BLaER1 treated with 17β-estradiol and CSF1 and Interleukin-3, amounts not matched to agents 10 nM and 100 nM (cell line): Measurements from ENCODE around the gene ARCN1.

Experiments used
- H3K27ac ChIP-seq, 11 experiments: shearing (Covaris generic); formaldehyde crosslinking; 2 replicates each; pipeline ENCODE4 v1.8.1; 2022
- H3K27me3 ChIP-seq, 11 experiments: shearing (Covaris generic); formaldehyde crosslinking; 2 replicates each; pipeline ENCODE4 v1.8.1; 2022
- H3K36me3 ChIP-seq, 11 experiments: shearing (Covaris generic); formaldehyde crosslinking; 2 replicates each; pipeline ENCODE4 v1.8.1; 2022
- H3K4me1 ChIP-seq, 10 experiments: shearing (Covaris generic); formaldehyde crosslinking; 2 replicates each; pipeline ENCODE4 v1.8.1; 2022
- H3K4me2 ChIP-seq, 11 experiments: shearing (Covaris generic); formaldehyde crosslinking; 2 replicates each; pipeline ENCODE4 v1.8.1; 2022
- H3K4me3 ChIP-seq, 10 experiments: shearing (Covaris generic); formaldehyde crosslinking; 2 replicates each; pipeline ENCODE4 v1.8.1; 2022
- H3K9ac ChIP-seq, 11 experiments: shearing (Covaris generic); formaldehyde crosslinking; 2 replicates each; pipeline ENCODE4 v1.8.1; 2022
- H3K9me3 ChIP-seq, 11 experiments: shearing (Covaris generic); formaldehyde crosslinking; replicated peaks in 1 of 11; 2 replicates each; pipeline ENCODE4 v1.8.1; 2022
- H4K20me1 ChIP-seq, 11 experiments: shearing (Covaris generic); formaldehyde crosslinking; 2 replicates each; pipeline ENCODE4 v1.8.1; 2022
- Cebpa-rat ChIP-seq, 11 experiments: shearing (Covaris generic); IDR thresholded peaks; 2 replicates each; pipeline ENCODE4 v1.8.1; 2022

ARCN1 gene

DNA sequence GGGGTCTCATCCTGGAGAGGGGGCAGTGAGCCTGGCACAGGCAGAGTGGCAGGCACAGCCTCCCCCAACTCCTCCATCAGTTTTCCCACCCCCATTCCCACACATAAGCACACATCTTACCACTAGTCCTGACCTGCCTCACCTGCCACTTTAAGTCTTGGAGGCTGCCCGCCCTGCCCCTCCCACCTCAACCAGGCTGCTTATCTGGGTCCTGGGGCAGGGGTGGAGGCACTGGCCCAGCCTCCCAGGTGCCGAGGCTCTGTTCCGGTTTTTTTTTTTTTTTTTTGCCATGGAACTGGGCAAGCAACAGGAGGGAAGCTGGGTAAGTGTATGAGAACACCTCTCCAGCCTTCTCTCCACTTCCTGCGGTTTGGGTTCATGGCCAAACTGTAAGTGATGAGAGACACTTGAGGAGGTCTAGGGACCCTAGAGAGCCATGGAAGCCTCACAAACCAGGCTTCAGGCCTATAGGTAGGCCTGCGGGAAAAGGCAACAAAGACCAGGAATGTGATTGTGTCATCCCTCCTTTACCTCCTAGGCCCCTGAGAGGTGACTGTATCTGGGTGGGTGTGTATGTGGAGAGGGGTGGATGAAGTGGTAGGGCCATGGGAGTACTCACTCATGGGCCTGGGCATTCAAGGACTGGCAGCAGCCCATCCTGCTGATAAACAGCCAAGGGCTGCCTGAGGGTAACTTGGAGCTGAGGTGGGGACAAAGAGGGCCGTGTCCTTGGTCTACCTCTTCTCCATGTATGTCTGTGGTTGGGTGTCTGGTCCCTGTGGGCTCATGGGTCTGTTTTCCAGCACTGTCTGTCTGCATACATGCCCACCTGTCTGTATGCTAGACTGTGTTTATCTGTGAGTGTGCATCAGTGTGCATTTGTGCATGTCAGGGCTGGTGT, 57.8 kb downstream of the ARCN1 start:
- no peaks in the 10 kb centered on the region for H3K9me3 ChIP-seq
- TF ChIP-seq Cebpa-rat (IDR thresholded peaks at IDR 0.05): no peak
- H3K27me3 ChIP-seq: no peaks in the 10 kb centered on the region; a peak in 2 of 22 replicates
- no peak overlapping the region for H3K27ac ChIP-seq
- H3K36me3 ChIP-seq: peaks cover 0 to 65% (median 32%) of the 10 kb centered on the region in 11 experiments; a peak in 15 of 22 replicates
- peaks cover 12 to 40% (median 23%) of the 10 kb centered on the region in 10 experiments; a peak in 19 of 20 replicates for H3K4me1 ChIP-seq
- H3K9ac ChIP-seq: no peak overlapping the region
- peak overlapping the region in 5 of 11 experiments; percentile 12 to 48 (median 40); a peak in 8 of 22 replicates for H3K4me2 ChIP-seq
- peaks cover 0 to 46% (median 0%) of the 10 kb centered on the region in 11 experiments; a peak in 6 of 22 replicates for H4K20me1 ChIP-seq
- no peak overlapping the region for H3K4me3 ChIP-seq

GRCh38 chr11:118631142-118631909, 59.1 kb downstream of the ARCN1 start:
- Histone ChIP-seq H3K36me3 (peaks cover 0 to 65% (median 18%) of the 10 kb centered on the region in 11 experiments; a peak in 14 of 22 replicates), H3K9ac (peak overlapping the region in 1 of 11 experiments; percentile 28; a peak in 1 of 22 replicates), H3K9me3 (no peaks in the 10 kb centered on the region), H3K27ac (no peak overlapping the region), H3K4me3 (no peak overlapping the region), H3K4me2 (peak overlapping the region in 5 of 11 experiments; percentile 11 to 48 (median 26); a peak in 4 of 22 replicates), H4K20me1 (peaks cover 0 to 49% (median 0%) of the 10 kb centered on the region in 11 experiments; a peak in 6 of 22 replicates), H3K27me3 (no peaks in the 10 kb centered on the region; a peak in 2 of 22 replicates), H3K4me1 (peaks cover 14 to 30% (median 24%) of the 10 kb centered on the region in 10 experiments; a peak in 19 of 20 replicates)
- no peak for TF ChIP-seq Cebpa-rat (IDR thresholded peaks at IDR 0.05)

GRCh38 chr11:118632577-118633318, 60.5 kb downstream of the ARCN1 start:
- Histone ChIP-seq H3K27ac (no peak overlapping the region), H3K9me3 (no peaks in the 10 kb centered on the region), H3K9ac (no peak overlapping the region), H3K4me1 (peaks cover 14 to 30% (median 24%) of the 10 kb centered on the region in 10 experiments; a peak in 19 of 20 replicates), H3K27me3 (no peaks in the 10 kb centered on the region; a peak in 2 of 22 replicates), H3K4me2 (peak overlapping the region in 3 of 11 experiments; percentile 40 to 65 (median 44); a peak in 3 of 22 replicates), H3K36me3 (peaks cover 0 to 65% (median 12%) of the 10 kb centered on the region in 11 experiments; a peak in 13 of 22 replicates), H3K4me3 (no peak overlapping the region), H4K20me1 (peaks cover 0 to 47% (median 0%) of the 10 kb centered on the region in 11 experiments; a peak in 5 of 22 replicates)
- no peak for TF ChIP-seq Cebpa-rat (IDR thresholded peaks at IDR 0.05)

GRCh38 chr11:118633319-118633690, 61.1 kb downstream of the ARCN1 start:
- no peaks in the 10 kb centered on the region; a peak in 2 of 22 replicates for H3K27me3 ChIP-seq
- H3K4me2 ChIP-seq: peak overlapping the region in 9 of 11 experiments; percentile 35 to 74 (median 54); a peak in 10 of 22 replicates
- peaks cover 14 to 30% (median 24%) of the 10 kb centered on the region in 10 experiments; a peak in 19 of 20 replicates for H3K4me1 ChIP-seq
- H3K36me3 ChIP-seq: peaks cover 0 to 63% (median 6%) of the 10 kb centered on the region in 11 experiments; a peak in 12 of 22 replicates
- H3K9me3 ChIP-seq: no peaks in the 10 kb centered on the region
- no peak overlapping the region for H3K4me3 ChIP-seq
- H3K27ac ChIP-seq: no peak overlapping the region
- peaks cover 0 to 41% (median 0%) of the 10 kb centered on the region in 11 experiments; a peak in 5 of 22 replicates for H4K20me1 ChIP-seq
- no peak overlapping the region for H3K9ac ChIP-seq
- TF ChIP-seq Cebpa-rat (IDR thresholded peaks at IDR 0.05): no peak

- peak overlapping the region; percentile 35 to 74 (median 55); a peak in 20 of 22 replicates for H3K4me2 ChIP-seq
- H3K36me3 ChIP-seq: peaks cover 0 to 63% (median 0%) of the 10 kb centered on the region in 11 experiments; a peak in 7 of 22 replicates
- no peaks in the 10 kb centered on the region; a peak in 2 of 22 replicates for H3K27me3 ChIP-seq
- H3K9ac ChIP-seq: no peak overlapping the region
- no peak for TF ChIP-seq Cebpa-rat (IDR thresholded peaks at IDR 0.05)
- peaks cover 14 to 30% (median 24%) of the 10 kb centered on the region in 10 experiments; a peak in 19 of 20 replicates for H3K4me1 ChIP-seq
- H3K9me3 ChIP-seq: no peaks in the 10 kb centered on the region
- no peak overlapping the region for H3K27ac ChIP-seq
- no peak overlapping the region for H3K4me3 ChIP-seq
- peaks cover 0 to 37% (median 0%) of the 10 kb centered on the region in 11 experiments; a peak in 4 of 22 replicates for H4K20me1 ChIP-seq
Measured at GRCh38 chr11:118633979-118634378, 61.8 kb downstream of the ARCN1 start.

- H3K9ac ChIP-seq: peak overlapping the region in 2 of 11 experiments; percentile 29 to 50; a peak in 3 of 22 replicates
Measured at GRCh38 chr11:118634431-118635236, 62.4 kb downstream of the ARCN1 start.

GRCh38 chr11:118635237-118635591, 63.0 kb downstream of the ARCN1 start:
- no peaks in the 10 kb centered on the region; a peak in 2 of 22 replicates for H3K27me3 ChIP-seq
- 0 out of 20 replicates have a peak overlapping the region, but pooled peaks of 1 of the 10 experiments have one; percentile 11 for H3K4me3 ChIP-seq
- no peaks in the 10 kb centered on the region for H3K9me3 ChIP-seq
- H3K36me3 ChIP-seq: peaks cover 0 to 65% (median 0%) of the 10 kb centered on the region in 11 experiments; a peak in 7 of 22 replicates
- H3K27ac ChIP-seq: no peak overlapping the region
- peak overlapping the region in 8 of 11 experiments; percentile 51 to 74 (median 56); a peak in 9 of 22 replicates for H3K4me2 ChIP-seq
- H4K20me1 ChIP-seq: peaks cover 0 to 27% (median 0%) of the 10 kb centered on the region in 11 experiments; a peak in 4 of 22 replicates
- no peak for TF ChIP-seq Cebpa-rat (IDR thresholded peaks at IDR 0.05)
- H3K9ac ChIP-seq: no peak overlapping the region
- H3K4me1 ChIP-seq: peaks cover 14 to 28% (median 23%) of the 10 kb centered on the region in 10 experiments; a peak in 19 of 20 replicates

More at GRCh38 chr11:118634431-118635236, 62.4 kb downstream of the ARCN1 start:
- Histone ChIP-seq H3K4me2 (peak overlapping the region; percentile 40 to 74 (median 55)), H3K36me3 (peaks cover 0 to 61% (median 0%) of the 10 kb centered on the region in 11 experiments; a peak in 7 of 22 replicates), H3K9me3 (no peaks in the 10 kb centered on the region), H3K27ac (no peak overlapping the region), H3K27me3 (no peaks in the 10 kb centered on the region; a peak in 2 of 22 replicates), H3K4me3 (0 out of 20 replicates have a peak overlapping the region, but pooled peaks of 1 of the 10 experiments have one; percentile 11), H3K4me1 (peaks cover 14 to 30% (median 24%) of the 10 kb centered on the region in 10 experiments; a peak in 19 of 20 replicates), H4K20me1 (peaks cover 0 to 30% (median 0%) of the 10 kb centered on the region in 11 experiments; a peak in 4 of 22 replicates)
- no peak for TF ChIP-seq Cebpa-rat (IDR thresholded peaks at IDR 0.05)
